ENCODE results near the gene ATF1.
"Not testable (repeated sequence)": the region's sequence is repeated elsewhere in the genome, so short reads cannot be mapped to it uniquely, and the experiment has no call there.

Gene ATF1

GRCh38 chr12:50751948-50752721 lies 11.8 kb upstream of the ATF1 start:
- no peak for DNase-seq (ENCODE audit: low spot score)

DNA sequence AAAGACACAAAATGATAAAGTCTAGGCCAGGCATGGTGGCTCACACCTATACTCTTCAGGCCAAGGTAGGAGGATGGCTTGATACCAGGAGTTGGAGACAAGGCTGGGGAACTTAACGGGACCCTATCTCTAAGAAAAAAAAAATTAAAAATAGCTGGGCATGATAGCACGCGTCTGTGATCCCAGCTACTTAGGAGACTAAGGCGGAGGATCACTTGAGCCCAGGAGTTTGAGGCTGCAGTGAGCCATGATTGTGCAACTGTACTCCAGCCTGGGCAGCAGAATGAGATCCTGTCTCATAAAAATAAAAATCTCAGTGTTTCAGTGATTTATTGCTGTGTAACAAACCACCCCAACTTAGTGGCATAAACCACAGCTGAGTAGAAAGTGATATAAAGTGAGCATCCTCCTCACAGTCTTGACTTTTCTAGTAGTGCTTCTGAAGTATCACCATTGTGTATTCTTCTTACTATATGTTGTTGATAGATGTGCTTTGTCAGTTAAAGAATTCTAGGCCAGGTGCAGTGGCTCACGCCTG lies 10.6 kb upstream of the ATF1 start:
- DNase-seq (ENCODE audit: low spot score), result no peak

- peak; percentile 25 for DNase-seq (ENCODE audit: low spot score)
Measured at GRCh38 chr12:50764286-50765094, 589 bp downstream of the ATF1 start.

DNA sequence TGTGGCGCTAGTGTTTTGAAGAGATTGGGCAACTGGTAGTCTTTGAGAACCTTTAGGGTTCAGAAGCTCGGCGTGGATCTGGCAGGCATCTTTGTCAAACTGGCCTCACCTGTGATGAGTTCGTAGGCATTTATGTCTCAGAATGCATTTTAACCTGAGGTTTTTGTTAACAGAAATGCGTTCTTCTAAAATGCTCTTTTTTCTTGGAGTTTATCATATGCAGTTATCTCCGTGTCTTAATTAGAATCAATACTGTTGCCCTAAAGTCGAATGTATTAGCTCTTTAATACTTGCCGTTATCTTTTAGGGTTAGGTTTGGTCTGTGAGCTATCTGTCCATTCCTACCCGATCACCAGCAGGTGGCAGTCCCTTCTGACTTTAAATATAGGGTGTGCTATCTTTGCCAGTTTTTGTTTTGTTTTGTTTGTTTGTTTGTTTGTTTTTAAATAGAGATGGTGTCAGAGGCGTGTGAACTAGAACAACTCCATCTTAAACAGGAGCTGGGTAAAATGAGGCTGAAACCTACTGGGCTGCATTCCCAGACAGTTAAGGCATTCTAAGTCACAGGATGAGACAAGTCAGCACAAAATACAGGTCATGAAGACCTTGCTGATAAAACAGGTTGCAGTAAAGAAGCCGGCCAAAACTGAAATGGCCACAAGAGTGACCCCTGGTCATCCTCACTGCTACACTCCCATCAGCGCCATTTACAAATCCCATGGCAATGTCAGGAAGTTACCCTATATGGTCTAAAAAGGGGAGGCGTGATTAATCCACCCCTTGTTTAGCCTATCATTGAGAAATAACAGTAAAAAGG lies 1.4 kb downstream of the ATF1 start:
- peak; percentile 89 for DNase-seq (ENCODE audit: low spot score)

- no peak for DNase-seq (ENCODE audit: low spot score)
Measured at GRCh38 chr12:50768391-50768790, 4.5 kb downstream of the ATF1 start.

GRCh38 chr12:50768813-50769212 lies 4.9 kb downstream of the ATF1 start:
- DNase-seq (ENCODE audit: low spot score), result not testable (repeated sequence)

DNA sequence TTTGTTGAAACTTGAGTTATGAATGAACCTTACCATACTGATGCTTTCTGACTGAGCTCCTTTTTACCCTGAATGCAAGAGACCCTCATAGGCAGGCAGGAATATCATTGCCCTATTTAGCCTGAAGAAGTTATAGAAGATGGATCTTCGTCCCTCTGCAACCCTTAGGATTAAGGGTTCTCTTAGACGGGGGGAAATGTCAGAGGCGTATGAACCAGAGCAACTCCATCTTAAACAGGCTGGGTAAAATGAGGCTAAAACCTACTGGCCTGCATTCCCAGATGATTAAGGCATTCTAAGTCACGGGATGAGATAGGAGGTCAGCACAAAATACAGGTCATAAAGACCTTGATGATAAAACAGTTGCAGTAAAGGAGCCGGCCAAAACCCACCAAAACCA lies 7.5 kb downstream of the ATF1 start:
- no peak for DNase-seq (ENCODE audit: low spot score)

GRCh38 chr12:50772470-50772869 lies 8.6 kb downstream of the ATF1 start:
- DNase-seq (ENCODE audit: low spot score), result no peak

DNA sequence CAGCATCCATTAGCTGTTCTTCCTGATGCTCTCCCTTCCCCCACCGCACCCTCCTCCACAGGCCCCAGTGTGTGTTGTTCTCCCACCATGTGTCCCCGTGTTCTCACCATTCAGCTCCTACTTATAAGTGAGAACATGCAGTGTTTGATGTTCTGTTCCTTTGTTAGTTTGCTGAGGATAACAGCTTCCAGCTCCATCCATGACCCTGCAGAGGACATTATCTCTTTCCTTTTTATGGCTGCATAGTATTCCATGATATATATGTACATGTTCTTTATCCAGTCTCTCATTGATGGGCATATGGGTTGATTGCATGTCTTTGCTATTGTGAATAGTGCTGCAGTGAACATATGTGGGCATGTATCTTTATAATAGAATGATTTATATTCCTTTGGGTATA lies 9.0 kb downstream of the ATF1 start:
- DNase-seq (ENCODE audit: low spot score), result no peak

DNA sequence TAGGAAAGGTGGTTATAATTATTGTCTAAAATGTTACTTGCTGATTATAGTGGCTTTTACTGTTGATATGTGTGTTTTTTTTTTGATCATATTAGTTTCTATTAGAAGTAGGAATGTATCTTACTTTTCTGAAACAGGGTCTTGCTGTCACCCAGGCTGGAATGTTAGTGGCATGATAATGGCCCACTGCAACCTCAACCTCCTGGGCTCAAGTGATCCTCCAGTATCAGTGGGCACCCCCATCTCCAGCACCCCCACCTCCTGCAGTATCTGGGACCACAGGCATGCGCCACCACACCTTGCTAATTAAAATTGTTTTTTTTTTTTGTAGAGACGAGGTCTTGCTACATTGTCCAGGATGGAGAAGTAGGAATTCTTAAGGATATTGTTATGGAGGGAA lies 11.3 kb downstream of the ATF1 start:
- no peak for DNase-seq (ENCODE audit: low spot score)

DNA sequence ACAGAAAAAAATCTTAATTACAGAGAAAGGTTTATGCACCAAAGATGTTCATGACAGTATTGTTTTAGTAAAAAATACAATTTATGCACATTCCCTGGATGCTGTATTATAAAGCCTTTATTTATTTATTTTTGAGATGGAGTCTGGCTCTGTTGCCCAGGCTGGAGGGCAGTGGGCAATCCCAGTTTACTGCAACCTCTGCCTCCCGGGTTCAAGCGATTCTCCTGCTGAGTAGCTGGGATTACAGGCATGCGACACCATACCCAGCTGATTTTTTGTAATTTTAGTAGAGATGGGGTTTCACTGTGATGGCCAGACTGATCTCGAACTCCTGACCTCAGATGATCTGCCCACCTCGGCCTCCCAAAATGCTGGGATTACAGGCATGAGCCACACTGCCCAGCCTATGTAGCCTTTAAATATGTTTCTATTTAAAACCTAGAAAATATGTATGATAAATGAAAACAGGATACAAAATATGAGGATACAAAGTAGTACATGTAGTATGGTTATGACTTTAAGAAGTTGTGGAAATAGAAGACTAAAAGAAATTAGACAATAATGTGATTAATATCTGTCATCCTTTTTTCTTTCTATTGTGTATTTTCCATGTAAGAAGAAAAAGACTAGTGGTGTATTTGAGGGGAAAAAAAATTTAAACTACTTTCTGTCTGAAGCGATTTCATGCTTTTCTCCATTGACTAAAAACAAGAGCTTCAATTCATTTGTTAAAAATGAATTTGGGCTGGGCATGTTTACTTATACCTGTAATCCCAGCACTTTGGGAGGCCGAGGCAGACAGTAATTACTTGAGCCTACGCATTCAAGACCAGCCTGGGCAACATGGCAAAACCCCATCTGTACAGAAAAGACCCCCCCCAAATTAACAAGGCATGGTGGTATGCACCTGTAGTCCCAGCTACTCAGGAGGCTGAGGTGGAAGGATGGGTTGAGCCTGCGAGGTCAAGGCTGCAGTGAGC lies 13.1 kb downstream of the ATF1 start:
- no peak for DNase-seq (ENCODE audit: low spot score)

DNA sequence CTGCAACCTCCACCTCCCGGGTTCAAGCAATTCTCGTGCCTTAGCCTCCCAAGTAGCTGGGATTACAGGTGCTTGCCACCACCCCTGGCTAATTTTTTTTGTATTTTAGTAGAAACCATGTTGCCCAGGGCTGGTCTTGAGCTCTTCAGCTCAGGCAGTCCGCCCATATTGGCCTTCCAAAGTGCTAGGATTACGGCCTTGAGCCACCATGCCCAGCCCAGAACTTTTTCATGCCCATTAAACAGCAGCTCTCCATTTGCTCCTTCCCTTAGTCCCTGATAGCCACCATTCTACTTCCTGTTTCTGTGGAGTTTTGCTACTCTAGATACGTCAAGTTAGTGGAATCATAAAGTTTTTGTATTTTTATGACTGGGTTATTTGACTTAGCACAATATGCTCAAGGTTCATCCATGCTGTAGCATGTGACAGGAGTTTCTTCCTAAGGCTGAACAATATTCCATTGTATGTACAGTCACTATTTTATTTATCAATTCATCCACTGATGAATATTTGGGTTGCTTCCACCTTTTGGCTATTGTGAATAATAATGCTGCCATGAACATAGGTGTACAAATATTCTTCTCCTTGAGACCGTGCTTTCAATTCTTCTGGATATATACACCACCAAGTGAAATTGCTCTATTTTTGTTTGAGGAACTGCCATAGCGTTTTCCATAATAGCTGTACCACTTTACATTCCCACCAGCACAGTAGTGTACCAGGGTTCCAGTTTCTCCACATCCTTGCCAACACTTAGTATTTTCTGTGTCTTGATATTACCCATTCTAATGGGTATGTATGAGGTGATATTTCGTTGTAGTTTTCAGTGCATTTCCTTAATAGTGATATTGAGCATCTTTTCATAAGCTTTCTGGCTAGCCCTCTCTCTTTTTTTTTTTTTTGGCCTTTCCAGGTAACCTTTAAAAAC lies 15.0 kb downstream of the ATF1 start:
- no peak for DNase-seq (ENCODE audit: low spot score)

GRCh38 chr12:50780013-50780412 lies 16.1 kb downstream of the ATF1 start:
- DNase-seq (ENCODE audit: low spot score), result no peak

GRCh38 chr12:50784501-50784900 lies 20.6 kb downstream of the ATF1 start:
- DNase-seq (ENCODE audit: low spot score), result no peak

DNA sequence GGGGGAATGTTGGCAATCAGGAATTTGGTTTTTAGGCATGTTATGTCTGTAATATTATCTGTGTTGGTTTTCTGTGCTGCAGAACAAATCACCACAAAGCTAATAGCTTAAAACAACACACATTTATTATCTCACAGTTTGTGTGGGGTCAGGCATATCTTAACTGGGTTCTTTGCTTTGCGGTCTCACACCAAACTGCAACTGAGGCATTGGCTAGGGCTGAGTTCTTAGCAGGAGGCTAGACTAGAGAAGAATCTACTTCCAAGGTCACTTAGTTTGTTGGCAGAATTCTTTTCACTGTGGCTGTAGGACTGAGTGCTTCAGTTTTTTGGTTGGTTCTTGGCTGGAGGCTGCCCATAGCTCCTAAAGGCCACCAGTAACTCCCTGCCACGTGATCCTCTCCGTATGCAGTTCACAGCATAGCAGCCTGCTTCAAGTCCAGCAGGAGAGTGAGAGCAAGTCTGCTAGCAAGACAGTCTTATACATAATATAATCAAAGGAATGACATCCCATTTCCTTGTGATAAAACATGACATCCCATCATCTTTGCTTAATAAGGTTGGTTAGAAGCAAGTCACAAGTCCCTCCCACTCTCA lies 21.6 kb downstream of the ATF1 start:
- DNase-seq (ENCODE audit: low spot score), result no peak

GRCh38 chr12:50786498-50787231 lies 22.8 kb downstream of the ATF1 start:
- DNase-seq (ENCODE audit: low spot score), result no peak

- DNase-seq (ENCODE audit: low spot score), result no peak
Measured at GRCh38 chr12:50787618-50788017, 23.7 kb downstream of the ATF1 start.

DNA sequence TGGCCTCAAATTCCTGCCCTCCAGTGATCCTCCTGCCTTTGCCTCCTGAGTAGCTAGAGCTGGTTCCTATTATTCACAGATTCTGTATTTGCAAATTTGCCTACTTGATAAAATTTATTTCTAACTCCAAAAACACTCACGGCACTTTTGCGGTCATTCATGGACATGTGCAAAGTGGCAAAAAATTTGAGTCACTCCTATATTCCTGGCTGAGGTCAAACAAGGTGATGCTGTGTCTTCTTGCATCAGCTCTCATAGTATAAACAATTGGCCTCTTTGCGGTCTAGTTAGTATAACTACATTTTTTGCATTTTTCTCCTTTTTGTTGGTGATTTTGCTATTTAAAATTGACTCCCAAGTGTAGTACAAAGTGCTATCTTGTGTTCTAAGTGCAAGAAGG lies 24.7 kb downstream of the ATF1 start:
- DNase-seq (ENCODE audit: low spot score), result no peak

DNA sequence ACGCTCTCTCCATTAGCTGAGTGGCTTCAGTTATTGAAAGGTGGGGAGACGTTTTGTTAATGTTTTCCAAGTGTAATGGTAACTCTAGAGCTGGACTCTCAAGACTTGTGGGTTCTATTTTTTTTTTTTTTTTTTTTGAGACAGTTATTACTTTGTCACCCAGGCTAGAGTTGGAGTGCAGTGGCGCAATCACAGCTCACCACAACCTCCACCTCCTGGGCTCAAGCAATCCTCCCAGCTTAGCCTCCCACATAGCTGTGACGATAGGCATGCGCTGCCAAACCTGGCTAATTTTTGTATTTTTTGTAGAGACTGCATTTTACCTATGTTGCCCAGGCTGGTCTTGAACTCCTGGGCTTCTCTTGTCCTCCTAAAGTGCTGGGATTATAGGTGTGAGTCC lies 26.2 kb downstream of the ATF1 start:
- no peak for DNase-seq (ENCODE audit: low spot score)
